ENCODE results near the gene GLG1.

Gene GLG1

DNA sequence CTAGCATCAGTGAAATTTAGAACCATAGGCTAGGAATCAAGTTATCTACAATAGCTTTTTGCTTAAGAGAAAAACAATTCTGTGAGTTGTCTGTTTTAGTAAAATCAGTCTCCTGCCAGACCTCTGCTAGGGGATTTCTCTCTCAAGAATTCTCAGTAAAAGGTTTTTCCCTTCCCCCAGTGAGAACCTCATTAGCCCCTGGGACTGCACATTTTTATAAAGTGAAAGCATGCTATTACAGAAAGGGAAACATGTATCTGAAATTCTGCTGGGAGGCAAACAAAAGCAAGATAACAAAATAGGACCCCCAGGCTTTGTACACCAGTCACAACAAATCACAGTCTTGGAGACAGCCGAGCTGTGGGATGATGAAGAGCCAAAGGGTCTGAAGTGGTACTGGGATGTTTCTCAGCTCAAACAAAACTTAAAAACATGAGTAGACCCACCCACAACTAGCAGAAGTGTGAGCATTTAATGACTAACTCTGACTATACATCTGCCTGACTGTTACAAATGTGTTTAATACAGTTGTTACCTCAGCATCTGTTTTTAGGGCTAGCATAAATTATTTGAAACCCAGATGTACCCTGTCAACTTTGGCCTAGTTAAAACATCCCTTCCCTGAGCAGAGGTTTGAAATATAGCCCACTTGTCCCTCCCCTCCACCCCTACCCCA lies 20.0 kb upstream of the GLG1 start:
- TF ChIP-seq, protein P1, sequence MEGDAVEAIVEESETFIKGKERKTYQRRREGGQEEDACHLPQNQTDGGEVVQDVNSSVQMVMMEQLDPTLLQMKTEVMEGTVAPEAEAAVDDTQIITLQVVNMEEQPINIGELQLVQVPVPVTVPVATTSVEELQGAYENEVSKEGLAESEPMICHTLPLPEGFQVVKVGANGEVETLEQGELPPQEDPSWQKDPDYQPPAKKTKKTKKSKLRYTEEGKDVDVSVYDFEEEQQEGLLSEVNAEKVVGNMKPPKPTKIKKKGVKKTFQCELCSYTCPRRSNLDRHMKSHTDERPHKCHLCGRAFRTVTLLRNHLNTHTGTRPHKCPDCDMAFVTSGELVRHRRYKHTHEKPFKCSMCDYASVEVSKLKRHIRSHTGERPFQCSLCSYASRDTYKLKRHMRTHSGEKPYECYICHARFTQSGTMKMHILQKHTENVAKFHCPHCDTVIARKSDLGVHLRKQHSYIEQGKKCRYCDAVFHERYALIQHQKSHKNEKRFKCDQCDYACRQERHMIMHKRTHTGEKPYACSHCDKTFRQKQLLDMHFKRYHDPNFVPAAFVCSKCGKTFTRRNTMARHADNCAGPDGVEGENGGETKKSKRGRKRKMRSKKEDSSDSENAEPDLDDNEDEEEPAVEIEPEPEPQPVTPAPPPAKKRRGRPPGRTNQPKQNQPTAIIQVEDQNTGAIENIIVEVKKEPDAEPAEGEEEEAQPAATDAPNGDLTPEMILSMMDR (conservative IDR thresholded peaks at IDR 0.05; ENCODE audit: low read depth), result no peak
- H3K27ac ChIP-seq, result no peak overlapping the region
- ChIA-PET POLR2A (ENCODE audit: low non-redundant PET) (no interaction called here), CTCF (no interaction called here)
- DNase-seq (ENCODE audit: low spot score), result no peak

DNA sequence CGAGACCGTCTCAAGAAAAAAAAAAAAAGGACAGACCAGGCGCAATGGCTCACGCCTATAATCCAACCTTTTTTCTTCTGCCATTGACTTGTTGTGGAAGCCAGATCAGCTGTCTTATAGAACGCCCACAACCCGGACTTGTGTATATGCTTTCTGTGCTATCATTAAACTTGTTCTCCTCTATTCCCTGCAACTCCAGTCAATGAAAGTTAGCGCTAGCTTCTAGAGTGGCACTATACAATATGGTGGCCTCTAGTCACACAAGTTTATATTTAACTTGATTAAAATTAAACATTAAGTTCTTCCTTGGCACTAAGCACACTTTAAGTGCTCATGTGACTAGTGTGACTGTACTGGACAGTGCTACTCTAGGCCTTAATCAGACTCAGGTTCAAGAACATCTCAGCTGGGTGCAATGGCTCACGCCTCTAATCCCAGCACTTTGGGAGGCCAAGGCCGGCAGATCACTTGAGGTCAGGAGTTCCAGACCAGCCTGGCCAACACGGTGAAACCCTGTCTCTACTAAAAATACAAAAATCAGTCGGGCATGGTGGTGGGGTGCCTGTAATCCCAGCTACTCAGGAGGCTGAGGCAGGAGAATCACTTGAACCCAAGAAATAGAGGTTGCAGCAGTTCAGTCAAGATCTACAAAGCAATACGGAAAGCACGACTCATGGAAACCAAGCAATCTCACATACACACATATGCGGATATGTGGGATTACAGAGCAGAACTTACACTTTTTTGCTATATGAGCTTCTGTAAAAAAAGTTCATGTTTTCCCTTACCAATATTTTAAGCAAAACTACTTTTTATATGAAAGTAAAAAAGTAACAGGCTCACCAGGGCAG lies 18.8 kb upstream of the GLG1 start:
- ChIA-PET CTCF (no interaction called here), POLR2A (ENCODE audit: low non-redundant PET) (no interaction called here)
- H3K27ac ChIP-seq, result no peak overlapping the region
- DNase-seq (ENCODE audit: low spot score), result no peak
- TF ChIP-seq, protein P1 (conservative IDR thresholded peaks at IDR 0.05; ENCODE audit: low read depth), result no peak

DNA sequence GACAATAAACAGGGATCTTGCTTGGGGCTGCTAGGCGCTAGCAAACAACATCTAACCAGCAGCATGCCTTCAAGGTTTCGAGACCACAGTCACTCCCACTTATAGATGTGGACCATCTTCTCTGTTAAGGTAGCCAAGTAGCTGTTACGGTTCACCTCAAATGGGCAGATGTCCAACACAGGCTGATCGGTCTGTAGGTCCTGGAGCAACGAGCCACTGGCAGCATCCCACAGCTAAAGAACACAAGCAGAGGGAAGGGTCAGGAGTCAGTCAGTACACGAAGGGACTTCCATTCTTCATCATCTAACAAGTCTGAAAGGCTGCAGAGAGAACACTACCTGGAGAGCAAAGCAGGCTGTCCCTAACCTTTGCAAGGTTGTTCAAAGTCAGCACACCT lies 16.9 kb upstream of the GLG1 start:
- TF ChIP-seq, protein P1 (conservative IDR thresholded peaks at IDR 0.05; ENCODE audit: low read depth), result no peak
- H3K27ac ChIP-seq, result no peak overlapping the region
- POLR2A ChIA-PET (ENCODE audit: low non-redundant PET), result no interaction called here
- CTCF ChIA-PET, result interaction anchor here (1.5 kb wide), 1 partner anchor 143 kb away, joined by 4 read pairs; no protein-coding TSS in a partner anchor
- DNase-seq (ENCODE audit: low spot score), result no peak

DNA sequence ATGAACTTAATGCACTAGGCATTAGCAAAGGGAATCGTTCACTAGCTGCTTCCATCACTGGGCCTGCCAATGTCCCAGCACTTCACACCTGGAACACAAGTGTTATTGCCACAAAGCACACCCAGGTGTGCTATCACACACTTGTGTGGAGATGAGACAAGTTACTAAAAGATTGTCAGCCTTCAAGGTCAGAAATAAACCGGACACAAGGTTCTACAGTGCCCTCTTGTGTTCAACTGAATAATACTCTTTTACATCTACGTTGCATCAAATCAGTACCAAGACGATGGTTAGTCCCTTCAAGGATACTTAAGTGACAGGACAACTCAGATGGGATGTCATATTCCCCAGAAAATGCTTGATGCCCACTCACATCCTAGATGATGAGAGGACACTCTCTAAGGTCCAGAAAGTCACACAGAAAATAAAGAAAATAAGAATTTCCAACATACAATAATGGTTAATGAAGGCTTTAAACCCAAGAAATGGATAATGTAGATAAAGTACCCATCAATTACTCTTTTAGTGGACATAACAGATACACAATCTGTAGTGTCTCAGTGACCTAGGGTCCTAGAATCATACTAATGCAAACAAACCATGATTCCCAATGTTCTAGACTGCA lies 16.4 kb upstream of the GLG1 start:
- H3K27ac ChIP-seq, result no peak overlapping the region
- POLR2A ChIA-PET (ENCODE audit: low non-redundant PET), result no interaction called here
- DNase-seq (ENCODE audit: low spot score), result peak; percentile 28
- CTCF ChIA-PET, result interaction anchor here (0.7 to 1.5 kb wide), 4 partner anchors 31 to 314 kb away, joined by 3 to 5 read pairs (median 4); no protein-coding TSS in a partner anchor
- TF ChIP-seq, protein P1 (conservative IDR thresholded peaks at IDR 0.05; ENCODE audit: low read depth), result peak; percentile 66

DNA sequence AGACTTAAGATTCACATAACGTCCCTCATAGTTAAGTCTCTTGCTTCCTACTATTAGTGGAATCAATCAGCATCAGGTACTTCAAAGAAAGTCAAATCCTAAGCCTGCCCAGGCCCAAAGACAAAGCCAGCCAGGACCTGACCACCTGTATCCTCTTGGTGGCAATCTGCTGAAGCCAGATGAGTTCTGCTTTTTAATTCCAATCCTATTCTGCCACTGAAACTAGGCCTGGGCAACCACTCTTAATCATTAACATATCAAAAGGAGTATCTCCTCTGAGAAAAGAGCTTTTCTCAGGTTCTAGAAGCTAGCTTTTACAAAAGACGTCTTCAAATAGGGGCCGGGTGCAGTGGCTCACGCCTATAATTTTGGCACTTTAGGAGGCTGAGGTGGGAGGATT lies 15.1 kb upstream of the GLG1 start:
- no peak for DNase-seq (ENCODE audit: low spot score)
- TF ChIP-seq, protein P1 (conservative IDR thresholded peaks at IDR 0.05; ENCODE audit: low read depth), result no peak
- ChIA-PET CTCF (interaction anchor here (1.2 kb wide), 1 partner anchor 30 kb away, joined by 3 read pairs; no protein-coding TSS in a partner anchor), POLR2A (ENCODE audit: low non-redundant PET) (interaction anchor here (0.5 kb wide), 1 partner anchor 888 kb away, joined by 4 read pairs; no protein-coding TSS in a partner anchor)
- no peak overlapping the region for H3K27ac ChIP-seq

DNA sequence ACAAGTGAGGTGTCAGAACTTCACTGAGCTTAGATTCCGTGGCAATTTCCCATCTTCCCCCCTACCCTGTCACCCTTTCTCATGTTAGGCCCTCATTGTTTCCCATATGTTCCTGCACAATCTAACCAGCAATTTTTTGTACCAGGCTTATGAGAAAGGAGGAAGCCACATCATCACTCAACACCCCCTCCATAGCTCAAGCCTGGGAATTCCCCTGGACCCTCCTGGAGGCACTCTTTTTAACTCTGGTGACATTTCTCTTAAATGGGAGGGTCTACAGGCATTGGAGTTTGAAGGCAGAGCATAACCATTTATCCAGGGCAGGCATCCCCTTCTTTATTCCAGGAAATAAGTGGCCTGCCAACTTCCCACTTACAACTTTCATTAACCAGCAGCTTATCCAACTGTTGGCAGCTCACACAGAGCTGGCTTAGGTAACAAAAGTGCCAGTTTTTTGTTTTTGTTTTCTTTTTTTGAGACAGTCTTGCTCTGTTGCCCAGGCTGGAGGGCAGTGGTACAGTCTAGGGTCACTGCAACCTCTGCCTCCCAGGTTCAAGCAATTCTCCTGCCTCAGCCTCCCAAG lies 10.4 kb upstream of the GLG1 start:
- TF ChIP-seq, protein P1 (conservative IDR thresholded peaks at IDR 0.05; ENCODE audit: low read depth), result no peak
- DNase-seq (ENCODE audit: low spot score), result no peak
- POLR2A ChIA-PET (ENCODE audit: low non-redundant PET), result no interaction called here
- no peak overlapping the region; the same call in 1 of the 2 replicates for H3K27ac ChIP-seq
- CTCF ChIA-PET, result interaction anchor here (0.7 kb wide), 1 partner anchor 26 kb away, joined by 3 read pairs; no protein-coding TSS in a partner anchor
